CD4-positive, alpha-beta T cell treated with Interleukin-10 for 1 hour (primary cell): ENCODE results near the gene GGCX.
"Not testable (repeated sequence)": the region's sequence is repeated elsewhere in the genome, so short reads cannot be mapped to it uniquely, and the experiment has no call there.

ENCODE experiments used
- DNase-seq: peaks from one replicate; pipeline ENCODE4 v3.0.0-alpha.2; 2020

Gene GGCX

GRCh38 chr2:85561280-85562212 is at the start of gene GGCX:
TSS of gene GGCX (minus strand) at chr2:85561493. CDS start at chr2:85561428, 65 bp downstream.
- DNase-seq, result peak; percentile 96

- no peak for DNase-seq
Observed at GRCh38 chr2:85607268-85608215, 46.2 kb upstream of the GGCX start.

- DNase-seq, result no peak
Observed at GRCh38 chr2:85606116-85606455, 44.8 kb upstream of the GGCX start.

- no peak for DNase-seq
Observed at GRCh38 chr2:85605406-85606115, 44.3 kb upstream of the GGCX start.

DNA sequence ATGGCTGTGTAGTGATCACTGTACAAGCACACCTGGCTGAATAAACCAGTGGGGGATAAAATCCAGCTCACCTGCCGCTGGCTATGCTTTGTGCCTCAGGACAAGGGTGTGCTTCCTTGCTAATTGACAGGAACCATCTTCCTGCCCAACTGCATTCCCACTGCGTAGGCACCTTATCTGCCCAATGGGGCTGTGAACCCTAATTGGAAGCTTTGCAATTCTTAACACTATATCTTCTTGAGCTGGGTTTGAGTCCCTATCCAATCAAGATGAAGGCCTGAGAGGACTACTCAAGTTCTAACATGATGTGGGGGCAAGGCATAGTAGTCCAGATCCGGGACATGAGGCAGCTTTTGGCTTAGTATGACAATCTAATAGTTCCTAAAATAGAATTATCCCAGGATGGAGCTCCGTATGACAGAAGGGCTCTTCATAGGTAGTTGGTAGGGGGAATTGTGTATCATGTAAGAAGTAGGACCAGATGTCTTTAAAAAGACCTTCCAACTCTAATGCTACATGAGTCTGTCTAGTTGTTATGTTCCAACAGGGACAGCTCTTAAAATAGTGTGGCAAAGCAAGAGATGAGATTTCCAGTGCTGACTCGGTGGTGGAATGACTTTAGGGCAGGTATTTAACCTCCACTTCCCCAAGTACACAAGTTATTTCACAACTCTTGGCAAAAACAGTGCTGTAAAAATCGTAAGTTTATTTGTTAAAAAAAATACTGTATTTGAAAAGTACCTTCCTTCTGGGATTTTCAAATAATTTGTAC is 43.5 kb upstream of the GGCX start:
- DNase-seq, result no peak

DNA sequence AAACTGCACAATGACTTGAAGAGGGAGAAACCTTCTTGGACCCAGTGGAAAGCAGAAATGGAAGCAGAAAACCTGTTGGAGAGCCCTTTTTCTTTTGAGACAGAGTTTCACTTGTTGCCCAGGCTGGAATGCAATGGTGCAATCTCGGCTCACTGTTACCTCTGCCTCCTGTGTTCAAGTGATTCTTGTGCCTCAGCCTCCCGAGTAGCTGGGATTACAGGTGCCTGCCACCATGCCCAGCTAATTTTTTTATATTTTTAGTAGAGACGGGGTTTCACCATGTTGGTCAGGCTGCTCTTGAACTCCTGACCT is 42.8 kb upstream of the GGCX start:
- DNase-seq, result not testable (repeated sequence)

DNA sequence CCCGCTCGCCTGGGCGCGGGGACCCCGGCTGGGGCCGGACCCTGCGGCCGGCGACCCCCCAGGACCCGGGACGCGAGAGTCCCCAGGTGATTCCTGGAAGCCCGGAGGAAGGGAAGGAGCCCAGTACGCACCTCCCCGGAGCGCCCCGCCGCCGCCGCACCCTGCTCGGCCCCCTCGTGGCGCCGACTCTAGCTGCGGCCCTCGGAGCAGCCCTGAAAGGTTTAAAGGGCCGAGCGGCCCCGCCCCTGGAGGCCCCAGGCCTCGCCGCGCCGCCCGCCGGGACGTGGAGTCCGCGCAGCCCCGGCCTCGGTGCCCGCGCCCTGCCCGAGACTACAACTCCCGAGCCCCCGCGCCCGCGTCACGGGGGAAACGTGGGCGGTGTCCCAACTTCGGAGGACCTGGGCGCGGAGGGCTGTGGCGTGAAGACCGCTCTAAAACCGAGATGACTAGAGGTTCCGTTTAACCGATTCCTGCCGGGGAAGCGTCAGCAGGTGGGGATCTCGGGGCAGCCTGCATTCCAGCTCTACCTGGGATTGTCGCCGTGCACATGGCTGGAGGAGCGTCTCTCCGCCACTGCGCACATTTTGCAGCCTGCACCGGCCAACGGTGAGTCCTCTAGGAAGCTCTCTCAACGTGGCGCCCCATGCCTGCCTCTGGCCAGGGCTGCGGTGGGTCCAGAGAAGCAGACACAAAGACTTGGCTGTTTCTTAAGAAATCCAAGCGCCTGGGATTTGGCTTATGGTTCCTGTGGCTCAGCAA is 41.4 kb upstream of the GGCX start, which contains the start of gene TMEM150A:
TMEM150A (minus strand) TSS at position 223 of the 759 bp plus-strand sequence. CDS start 750 bp downstream, outside the sequence.
- peak; percentile 90 for DNase-seq

DNA sequence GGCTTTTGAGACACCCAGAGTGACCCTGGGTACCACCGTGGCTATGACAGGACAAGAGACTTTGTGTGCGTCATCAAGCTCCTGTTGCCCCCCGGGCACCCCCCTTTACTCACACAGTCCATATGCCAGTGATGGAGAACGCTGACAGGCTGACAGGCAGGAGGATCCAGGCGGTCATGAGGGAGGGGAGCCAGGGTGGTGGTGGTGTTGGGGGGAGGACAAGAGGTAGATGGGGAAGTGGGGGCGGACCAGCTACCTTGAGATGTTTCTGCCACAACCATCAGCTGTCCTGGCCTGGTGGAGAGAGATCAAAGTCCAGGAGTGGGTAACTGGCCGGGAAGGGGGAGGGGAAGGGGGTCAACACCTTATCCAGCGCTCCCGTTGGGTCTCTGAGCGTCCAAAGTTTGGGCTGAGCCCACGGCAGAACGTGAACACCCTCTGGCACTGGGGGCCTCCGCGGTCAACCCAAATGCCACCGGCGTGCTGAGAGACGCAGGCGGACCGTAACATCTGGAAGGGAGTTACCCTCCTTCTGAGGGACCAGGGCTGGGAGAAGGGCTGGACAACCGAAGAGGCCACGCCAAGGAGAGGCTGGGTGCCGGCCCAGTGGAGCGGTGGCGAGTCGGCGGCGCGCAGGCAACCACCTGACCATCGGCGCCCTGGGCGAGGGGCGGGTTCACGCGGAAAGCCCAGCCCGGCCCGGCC is 40.6 kb upstream of the GGCX start:
- DNase-seq, result no peak

- DNase-seq, result no peak
Observed at GRCh38 chr2:85600951-85601770, 39.9 kb upstream of the GGCX start.

GRCh38 chr2:85600235-85600575 is 38.9 kb upstream of the GGCX start:
- DNase-seq, result no peak

DNA sequence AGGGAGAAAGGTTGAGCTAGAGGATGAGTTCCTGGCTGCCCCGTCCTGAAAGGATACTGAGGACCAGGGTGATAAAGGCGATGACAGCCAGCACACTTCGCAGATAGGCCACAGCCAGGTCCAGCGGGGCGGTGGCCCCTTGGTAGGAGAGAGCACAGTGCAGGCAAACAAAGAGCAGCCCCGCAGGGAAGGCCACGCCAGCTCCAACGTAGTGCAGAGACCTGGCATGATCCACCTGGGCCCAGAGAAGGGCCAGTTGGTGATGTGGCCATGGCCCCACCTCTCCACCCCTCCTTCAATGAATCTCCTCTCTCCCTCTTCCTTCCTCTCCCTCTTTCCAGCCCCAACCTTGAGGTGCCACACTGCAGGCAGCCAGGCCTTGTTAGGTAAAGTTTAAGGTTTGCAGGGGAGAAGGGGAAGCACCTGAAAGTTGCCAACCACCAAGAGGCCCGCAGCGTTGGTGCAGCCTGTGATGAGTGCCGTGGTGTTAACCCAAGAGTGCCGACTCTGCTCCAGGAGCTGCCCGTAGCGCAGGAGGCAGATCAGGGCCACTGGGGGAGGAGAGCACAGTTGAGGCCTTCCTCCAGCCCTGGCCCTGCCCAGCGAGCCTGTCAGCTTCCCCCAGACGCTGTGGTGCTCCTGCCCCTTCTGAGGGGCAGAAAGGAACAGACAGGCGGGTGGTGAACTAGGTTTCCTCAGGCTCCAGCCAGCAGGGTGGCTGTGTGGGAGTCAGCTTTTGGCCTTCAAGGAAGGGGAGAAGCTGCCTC is 38.4 kb upstream of the GGCX start:
- no peak for DNase-seq

DNA sequence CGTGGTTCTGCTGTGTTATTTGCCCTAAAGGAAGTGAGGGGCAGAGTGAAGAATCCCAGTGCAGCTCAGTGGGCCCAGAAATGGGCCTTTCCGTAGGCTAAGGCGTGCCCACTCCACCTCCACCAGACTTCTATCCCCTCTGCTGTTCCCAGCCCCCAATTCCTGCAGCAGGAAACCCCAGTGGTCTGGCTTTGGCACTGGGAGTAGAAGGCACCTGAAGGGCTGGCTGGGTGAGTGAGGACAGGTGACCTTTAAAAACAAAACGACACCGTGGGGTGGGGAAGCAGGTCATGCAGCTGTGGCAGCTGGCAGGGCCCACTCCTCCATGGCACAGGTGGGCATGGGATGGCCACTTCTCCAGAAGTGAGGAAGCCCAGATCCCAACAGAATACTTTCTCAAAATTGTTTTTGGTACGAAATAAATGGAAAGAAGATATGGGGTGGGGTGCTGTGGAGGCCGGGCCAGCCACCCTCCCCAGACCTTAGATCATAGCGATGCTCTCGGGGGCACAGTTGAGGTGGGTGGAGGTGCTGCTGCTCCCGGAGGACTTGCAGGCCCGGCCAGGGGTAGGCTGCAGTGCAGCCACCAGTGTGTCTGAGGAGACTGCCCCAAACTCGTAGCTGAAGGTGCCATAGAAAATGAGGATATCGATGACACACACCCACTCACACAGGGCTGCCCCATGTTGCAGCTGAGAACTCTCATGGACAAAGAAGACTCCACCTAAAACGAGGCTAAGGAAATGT is 37.5 kb upstream of the GGCX start:
- DNase-seq, result no peak

- no peak for DNase-seq
Observed at GRCh38 chr2:85597241-85597640, 35.9 kb upstream of the GGCX start.

DNA sequence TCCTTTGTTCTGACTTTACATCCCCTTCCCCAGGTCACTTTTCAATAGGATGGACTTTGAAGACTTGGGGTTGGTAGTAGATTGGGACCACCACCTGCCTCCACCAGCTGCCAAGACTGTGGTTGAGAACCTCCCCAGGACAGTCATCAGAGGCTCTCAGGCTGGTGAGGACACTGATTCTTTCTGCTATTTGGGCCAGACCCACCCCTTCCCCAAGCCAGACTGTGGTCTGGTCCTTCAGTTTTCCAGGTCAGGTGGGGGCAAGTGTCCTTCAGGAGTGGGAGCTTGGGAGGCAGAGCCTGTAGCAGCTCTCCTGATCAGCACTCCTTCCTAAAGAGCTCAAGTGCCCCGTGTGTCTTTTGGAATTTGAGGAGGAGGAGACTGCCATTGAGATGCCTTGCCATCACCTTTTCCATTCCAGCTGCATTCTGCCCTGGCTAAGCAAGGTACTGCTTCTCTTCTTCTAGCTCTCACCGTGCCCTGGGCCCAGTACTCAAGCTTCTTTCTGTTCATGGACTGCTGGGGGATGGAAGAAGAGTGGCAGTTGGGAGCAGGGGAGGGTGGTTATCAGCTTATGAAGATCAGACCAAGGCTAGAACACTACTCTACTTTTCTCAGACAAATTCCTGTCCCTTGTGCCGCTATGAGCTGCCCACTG is 35.3 kb upstream of the GGCX start:
- no peak for DNase-seq

GRCh38 chr2:85596026-85596333 is 34.7 kb upstream of the GGCX start:
- no peak for DNase-seq

DNA sequence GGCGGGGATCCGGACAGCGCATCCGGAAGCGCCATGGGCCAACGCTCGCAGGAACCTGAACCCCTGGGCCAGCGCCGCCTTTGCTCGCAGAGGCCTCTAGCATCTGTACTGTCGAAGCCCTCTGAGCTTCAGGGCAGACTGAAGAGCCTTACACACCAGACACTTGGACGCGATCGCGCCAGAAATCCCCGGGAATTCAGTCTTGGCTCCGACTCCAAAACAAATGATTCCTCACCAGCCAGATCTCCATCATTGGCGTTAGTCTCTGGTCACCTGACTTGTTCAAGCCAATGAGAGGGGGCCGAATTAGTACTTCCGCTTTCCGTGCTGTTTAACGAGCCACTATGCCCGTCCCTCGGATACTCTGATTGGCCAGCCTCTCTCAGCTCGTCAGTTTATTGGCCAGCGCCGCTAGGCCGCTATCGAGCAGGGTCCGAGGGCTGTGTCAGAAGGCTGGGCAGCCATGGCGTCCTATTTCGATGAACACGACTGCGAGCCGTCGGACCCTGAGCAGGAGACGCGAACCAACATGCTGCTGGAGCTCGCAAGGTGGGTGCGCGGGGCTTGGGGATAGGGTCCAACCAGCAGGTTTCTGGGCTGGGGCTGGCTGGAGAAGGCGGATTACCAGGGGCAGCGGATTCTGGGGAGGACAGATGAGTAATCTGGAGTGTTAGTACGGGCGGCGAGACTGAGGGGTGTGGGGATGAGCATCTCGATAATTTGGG is 34.2 kb upstream of the GGCX start, which contains the start of gene RNF181:
RNF181 (plus strand) TSS at position 445 of the 725 bp plus-strand sequence; CDS start at position 464, 19 bp downstream.
- DNase-seq, result peak; percentile 96

DNA sequence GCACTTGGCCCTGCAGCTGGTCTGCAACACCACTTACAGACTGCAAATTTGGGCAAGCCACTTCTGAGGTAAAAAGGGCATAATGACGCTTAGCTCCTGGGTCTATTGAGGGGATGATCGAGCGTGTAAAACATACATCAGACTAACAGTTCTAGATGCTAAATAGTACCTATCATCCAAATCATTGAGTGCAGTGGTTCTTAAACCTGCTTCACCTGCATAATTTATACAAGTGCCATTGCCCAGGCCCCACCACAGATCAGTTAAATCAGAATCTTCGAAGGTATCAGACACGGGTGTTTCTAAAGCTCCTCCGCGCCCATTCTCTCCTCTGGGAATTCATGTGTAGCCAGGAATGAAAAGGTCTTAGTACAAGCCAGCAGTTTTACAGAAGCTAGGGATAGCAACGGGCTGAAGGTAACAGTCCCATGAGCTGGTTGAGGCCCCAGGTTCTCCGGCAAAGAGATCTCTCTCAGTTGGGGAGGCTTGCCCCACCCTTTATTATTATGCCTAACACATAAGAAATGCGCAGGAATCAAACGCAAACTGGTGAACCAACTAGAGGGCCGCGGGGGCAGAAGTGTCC is 33.5 kb upstream of the GGCX start:
- no peak for DNase-seq
